ENCODE results near the gene SLC25A25.

The SLC25A25 gene

GRCh38 chr9:128094950-128095544, 27.0 kb downstream of the SLC25A25 start:
- peaks cover 56% of the 10 kb centered on the region for H3K4me1 ChIP-seq (ENCODE audit: control insufficient read depth, insufficient read depth, low read length, poor library complexity, severe bottlenecking)
- H3K27ac ChIP-seq (ENCODE audit: insufficient read depth, low read length, poor library complexity, severe bottlenecking), result peak overlapping the region; percentile 58
- no peak for DNase-seq
- no peak overlapping the region for H3K4me3 ChIP-seq (ENCODE audit: insufficient read depth, low read depth, low read length, poor library complexity, severe bottlenecking)
- peaks cover 14% of the 10 kb centered on the region for H3K36me3 ChIP-seq (ENCODE audit: control insufficient read depth, insufficient read depth, low read length)
- no peaks in the 10 kb centered on the region for H3K27me3 ChIP-seq (replicated peaks; ENCODE audit: control insufficient read depth, insufficient read depth, low read length, poor library complexity, severe bottlenecking)
- no peaks in the 10 kb centered on the region for H3K9me3 ChIP-seq (ENCODE audit: control insufficient read depth, low read length)

- no peak overlapping the region for H3K27ac ChIP-seq (ENCODE audit: insufficient read depth, low read length, poor library complexity, severe bottlenecking)
- peaks cover 18% of the 10 kb centered on the region for H3K36me3 ChIP-seq (ENCODE audit: control insufficient read depth, insufficient read depth, low read length)
- H3K4me1 ChIP-seq (ENCODE audit: control insufficient read depth, insufficient read depth, low read length, poor library complexity, severe bottlenecking), result peaks cover 49% of the 10 kb centered on the region
- no peak for DNase-seq
- no peaks in the 10 kb centered on the region for H3K27me3 ChIP-seq (replicated peaks; ENCODE audit: control insufficient read depth, insufficient read depth, low read length, poor library complexity, severe bottlenecking)
- H3K4me3 ChIP-seq (ENCODE audit: insufficient read depth, low read depth, low read length, poor library complexity, severe bottlenecking), result no peak overlapping the region
- no peaks in the 10 kb centered on the region for H3K9me3 ChIP-seq (ENCODE audit: control insufficient read depth, low read length)
Observed at GRCh38 chr9:128096616-128097536, 28.8 kb downstream of the SLC25A25 start.

GRCh38 chr9:128097543-128098296, 29.7 kb downstream of the SLC25A25 start:
- DNase-seq, result no peak
- H3K4me1 ChIP-seq (ENCODE audit: control insufficient read depth, insufficient read depth, low read length, poor library complexity, severe bottlenecking), result peaks cover 49% of the 10 kb centered on the region
- no peaks in the 10 kb centered on the region for H3K27me3 ChIP-seq (replicated peaks; ENCODE audit: control insufficient read depth, insufficient read depth, low read length, poor library complexity, severe bottlenecking)
- H3K4me3 ChIP-seq (ENCODE audit: insufficient read depth, low read depth, low read length, poor library complexity, severe bottlenecking), result no peak overlapping the region
- no peak overlapping the region for H3K27ac ChIP-seq (ENCODE audit: insufficient read depth, low read length, poor library complexity, severe bottlenecking)
- H3K9me3 ChIP-seq (ENCODE audit: control insufficient read depth, low read length), result no peaks in the 10 kb centered on the region
- H3K36me3 ChIP-seq (ENCODE audit: control insufficient read depth, insufficient read depth, low read length), result peaks cover 24% of the 10 kb centered on the region

DNA sequence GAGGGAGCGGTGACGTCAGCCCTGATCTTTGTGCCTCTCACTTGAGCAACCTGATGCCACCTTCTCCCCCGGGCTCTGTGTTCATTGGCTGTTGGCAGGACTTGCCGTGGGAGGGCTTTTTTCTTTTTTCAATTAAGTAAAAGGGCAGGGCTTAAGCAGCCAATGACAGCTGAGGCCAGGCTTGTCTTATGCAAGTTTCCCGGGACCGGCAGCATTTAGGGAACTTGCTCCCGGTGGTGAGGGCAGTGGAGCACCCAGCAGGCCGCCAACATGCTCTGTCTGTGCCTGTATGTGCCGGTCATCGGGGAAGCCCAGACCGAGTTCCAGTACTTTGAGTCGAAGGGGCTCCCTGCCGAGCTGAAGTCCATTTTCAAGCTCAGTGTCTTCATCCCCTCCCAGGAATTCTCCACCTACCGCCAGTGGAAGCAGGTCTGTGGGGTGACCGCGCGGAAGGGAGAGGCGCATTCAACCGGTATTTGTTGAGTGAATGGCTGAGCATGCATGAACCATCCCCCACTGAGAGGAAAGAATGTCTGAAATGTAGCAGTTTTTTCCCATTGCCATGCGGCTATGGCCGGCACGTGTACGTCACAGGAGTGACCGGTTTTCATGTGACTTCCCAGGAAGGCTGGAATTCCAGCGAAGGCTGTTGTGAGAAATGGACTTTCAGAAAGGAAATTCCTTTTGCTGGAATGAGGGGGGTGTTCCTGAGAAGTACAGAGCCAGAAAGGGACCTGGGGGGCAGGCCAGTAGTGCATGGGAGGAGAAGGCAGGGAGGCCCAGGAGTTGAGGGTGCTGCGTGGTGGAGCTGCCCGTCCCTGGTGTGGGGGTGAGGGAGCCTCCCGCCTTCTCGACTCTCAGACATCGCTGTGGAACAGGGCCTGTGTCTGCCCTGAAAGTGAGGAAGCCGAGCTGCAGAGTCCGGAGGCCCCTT, 30.5 kb downstream of the SLC25A25 start:
- H3K36me3 ChIP-seq (ENCODE audit: control insufficient read depth, insufficient read depth, low read length), result peaks cover 31% of the 10 kb centered on the region
- H3K9me3 ChIP-seq (ENCODE audit: control insufficient read depth, low read length), result no peaks in the 10 kb centered on the region
- no peaks in the 10 kb centered on the region for H3K27me3 ChIP-seq (replicated peaks; ENCODE audit: control insufficient read depth, insufficient read depth, low read length, poor library complexity, severe bottlenecking)
- H3K27ac ChIP-seq (ENCODE audit: insufficient read depth, low read length, poor library complexity, severe bottlenecking), result peak overlapping the region; percentile 3
- H3K4me3 ChIP-seq (ENCODE audit: insufficient read depth, low read depth, low read length, poor library complexity, severe bottlenecking), result no peak overlapping the region
- H3K4me1 ChIP-seq (ENCODE audit: control insufficient read depth, insufficient read depth, low read length, poor library complexity, severe bottlenecking), result peaks cover 46% of the 10 kb centered on the region
- peak; percentile 20 to 27 (median 23) for DNase-seq

GRCh38 chr9:128099231-128099931, 31.3 kb downstream of the SLC25A25 start:
- Histone ChIP-seq H3K27ac (ENCODE audit: insufficient read depth, low read length, poor library complexity, severe bottlenecking) (peak overlapping the region; percentile 3), H3K36me3 (ENCODE audit: control insufficient read depth, insufficient read depth, low read length) (peaks cover 38% of the 10 kb centered on the region), H3K9me3 (ENCODE audit: control insufficient read depth, low read length) (no peaks in the 10 kb centered on the region), H3K4me1 (ENCODE audit: control insufficient read depth, insufficient read depth, low read length, poor library complexity, severe bottlenecking) (peaks cover 39% of the 10 kb centered on the region), H3K27me3 (replicated peaks; ENCODE audit: control insufficient read depth, insufficient read depth, low read length, poor library complexity, severe bottlenecking) (no peaks in the 10 kb centered on the region), H3K4me3 (ENCODE audit: insufficient read depth, low read depth, low read length, poor library complexity, severe bottlenecking) (no peak overlapping the region)
- DNase-seq, result no peak

DNA sequence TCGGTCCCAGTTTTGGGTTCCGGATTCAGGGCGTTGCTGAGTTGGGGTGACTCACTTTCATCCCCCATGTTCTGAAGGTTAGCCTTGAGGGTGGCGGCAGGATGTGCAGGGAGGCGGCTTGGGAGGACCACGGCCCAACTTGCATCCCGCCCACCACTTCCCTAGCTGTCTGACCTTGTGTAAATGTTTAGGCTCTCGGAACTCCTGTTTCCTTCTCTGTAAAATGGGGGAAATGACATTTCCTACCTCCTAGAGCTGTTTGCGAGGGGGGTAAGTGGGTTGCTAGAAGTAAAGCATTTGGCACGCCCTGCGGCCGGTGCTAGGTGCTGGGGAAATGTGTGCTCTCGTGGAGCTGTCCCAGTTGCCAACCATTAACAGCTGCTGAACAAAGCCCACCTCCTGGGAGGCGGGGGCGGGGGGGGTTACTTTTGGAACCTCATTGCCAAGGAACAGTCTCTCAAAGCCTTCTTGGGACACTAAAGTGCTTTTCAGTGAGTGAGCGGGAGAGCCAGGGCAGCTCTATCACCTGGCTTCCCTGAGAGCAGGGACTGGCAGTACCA, 32.0 kb downstream of the SLC25A25 start:
- Histone ChIP-seq H3K36me3 (ENCODE audit: control insufficient read depth, insufficient read depth, low read length) (peaks cover 40% of the 10 kb centered on the region), H3K27ac (ENCODE audit: insufficient read depth, low read length, poor library complexity, severe bottlenecking) (no peak overlapping the region), H3K4me1 (ENCODE audit: control insufficient read depth, insufficient read depth, low read length, poor library complexity, severe bottlenecking) (peaks cover 34% of the 10 kb centered on the region), H3K9me3 (ENCODE audit: control insufficient read depth, low read length) (no peaks in the 10 kb centered on the region), H3K4me3 (ENCODE audit: insufficient read depth, low read depth, low read length, poor library complexity, severe bottlenecking) (no peak overlapping the region), H3K27me3 (replicated peaks; ENCODE audit: control insufficient read depth, insufficient read depth, low read length, poor library complexity, severe bottlenecking) (no peaks in the 10 kb centered on the region)
- no peak for DNase-seq

GRCh38 chr9:128100581-128100980, 32.5 kb downstream of the SLC25A25 start:
- no peak overlapping the region for H3K4me3 ChIP-seq (ENCODE audit: insufficient read depth, low read depth, low read length, poor library complexity, severe bottlenecking)
- no peaks in the 10 kb centered on the region for H3K27me3 ChIP-seq (replicated peaks; ENCODE audit: control insufficient read depth, insufficient read depth, low read length, poor library complexity, severe bottlenecking)
- no peak for DNase-seq
- H3K4me1 ChIP-seq (ENCODE audit: control insufficient read depth, insufficient read depth, low read length, poor library complexity, severe bottlenecking), result peaks cover 34% of the 10 kb centered on the region
- H3K36me3 ChIP-seq (ENCODE audit: control insufficient read depth, insufficient read depth, low read length), result peaks cover 39% of the 10 kb centered on the region
- no peak overlapping the region for H3K27ac ChIP-seq (ENCODE audit: insufficient read depth, low read length, poor library complexity, severe bottlenecking)
- no peaks in the 10 kb centered on the region for H3K9me3 ChIP-seq (ENCODE audit: control insufficient read depth, low read length)

DNA sequence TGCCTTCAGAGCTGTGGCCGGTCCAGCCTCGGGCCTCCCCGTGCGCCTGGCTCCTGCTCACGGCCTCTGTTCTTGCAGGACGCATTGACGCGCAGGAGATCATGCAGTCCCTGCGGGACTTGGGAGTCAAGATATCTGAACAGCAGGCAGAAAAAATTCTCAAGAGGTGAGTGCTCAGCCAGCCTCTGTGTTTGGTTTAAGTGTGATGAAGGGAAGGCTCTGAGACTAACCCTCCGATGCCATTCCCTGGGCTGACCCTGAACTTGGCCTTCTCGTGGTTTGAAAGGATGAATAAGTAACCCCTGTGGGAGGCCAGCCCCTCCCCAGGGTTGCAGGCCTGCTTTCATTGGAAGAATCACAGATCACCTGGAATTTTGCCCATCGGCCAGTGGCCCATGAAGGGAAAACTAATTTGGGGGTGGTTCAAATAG, 33.2 kb downstream of the SLC25A25 start:
- Histone ChIP-seq H3K27ac (ENCODE audit: insufficient read depth, low read length, poor library complexity, severe bottlenecking) (no peak overlapping the region), H3K27me3 (replicated peaks; ENCODE audit: control insufficient read depth, insufficient read depth, low read length, poor library complexity, severe bottlenecking) (no peaks in the 10 kb centered on the region), H3K9me3 (ENCODE audit: control insufficient read depth, low read length) (no peaks in the 10 kb centered on the region), H3K4me1 (ENCODE audit: control insufficient read depth, insufficient read depth, low read length, poor library complexity, severe bottlenecking) (peaks cover 34% of the 10 kb centered on the region), H3K36me3 (ENCODE audit: control insufficient read depth, insufficient read depth, low read length) (peaks cover 46% of the 10 kb centered on the region), H3K4me3 (ENCODE audit: insufficient read depth, low read depth, low read length, poor library complexity, severe bottlenecking) (no peak overlapping the region)
- no peak for DNase-seq
